NCI-H128 (cell line): ENCODE measurements around the gene STAMBPL1.

Experiments used
- DNase-seq: peaks from one replicate; lab custom pipeline; 2025; ENCODE audit not compliant: unreplicated experiment; lab: John Stamatoyannopoulos, UW

STAMBPL1 gene

GRCh38 chr10:88892222-88892967 lies 12.3 kb downstream of the STAMBPL1 start:
- no peak for DNase-seq

- DNase-seq = no peak
These were observed 13.6 kb downstream of the STAMBPL1 start for GRCh38 chr10:88893611-88894010.

GRCh38 chr10:88895250-88895649 lies 15.2 kb downstream of the STAMBPL1 start:
- no peak for DNase-seq

GRCh38 chr10:88896372-88896993 lies 16.4 kb downstream of the STAMBPL1 start:
- DNase-seq = no peak

GRCh38 chr10:88896994-88897853 lies 17.2 kb downstream of the STAMBPL1 start:
- peak; percentile 30 for DNase-seq

- no peak for DNase-seq
These were observed 18.7 kb downstream of the STAMBPL1 start for GRCh38 chr10:88898727-88899126.

GRCh38 chr10:88899886-88900285 lies 19.8 kb downstream of the STAMBPL1 start:
- DNase-seq = no peak

- no peak for DNase-seq
These were observed 21.4 kb downstream of the STAMBPL1 start for GRCh38 chr10:88901206-88901983.

GRCh38 chr10:88901984-88902789 lies 22.1 kb downstream of the STAMBPL1 start:
- DNase-seq = no peak

- no peak for DNase-seq
These were observed 23.7 kb downstream of the STAMBPL1 start for GRCh38 chr10:88903715-88904114.

- no peak for DNase-seq
These were observed 26.9 kb downstream of the STAMBPL1 start for GRCh38 chr10:88906921-88907320.

- no peak for DNase-seq
These were observed 28.1 kb downstream of the STAMBPL1 start for GRCh38 chr10:88908194-88908593.

GRCh38 chr10:88911116-88911515 lies 31.1 kb downstream of the STAMBPL1 start:
- DNase-seq = no peak

GRCh38 chr10:88911851-88912250 lies 31.8 kb downstream of the STAMBPL1 start:
- DNase-seq = no peak

- peak; percentile 15 for DNase-seq
These were observed 33.1 kb downstream of the STAMBPL1 start for GRCh38 chr10:88913127-88913526.

GRCh38 chr10:88913788-88914187 lies 33.7 kb downstream of the STAMBPL1 start:
- DNase-seq = no peak

GRCh38 chr10:88915781-88916180 lies 35.7 kb downstream of the STAMBPL1 start:
- DNase-seq = no peak

- DNase-seq = no peak
These were observed 36.2 kb downstream of the STAMBPL1 start for GRCh38 chr10:88916231-88916630.

GRCh38 chr10:88916986-88917385 lies 36.9 kb downstream of the STAMBPL1 start:
- no peak for DNase-seq
